COLO668 (cell line): Measurements from ENCODE around the gene MRPL34.

ENCODE experiments used
- DNase-seq: peaks from one replicate; lab custom pipeline; 2025; ENCODE audit not compliant: unreplicated experiment; lab: John Stamatoyannopoulos, UW

Gene MRPL34

GRCh38 chr19:17340302-17340870 is 34.7 kb downstream of the MRPL34 start:
- DNase-seq, result no peak

- DNase-seq, result no peak
Measured at GRCh38 chr19:17340871-17341357, 35.2 kb downstream of the MRPL34 start.

GRCh38 chr19:17341386-17341785 is 35.7 kb downstream of the MRPL34 start:
- no peak for DNase-seq

- no peak for DNase-seq
Measured at GRCh38 chr19:17341845-17342244, 36.2 kb downstream of the MRPL34 start.

- DNase-seq, result peak; percentile 62
Measured at GRCh38 chr19:17346109-17346671, 40.5 kb downstream of the MRPL34 start.

- DNase-seq, result no peak
Measured at GRCh38 chr19:17347361-17347760, 41.7 kb downstream of the MRPL34 start.

GRCh38 chr19:17347877-17348276 is 42.2 kb downstream of the MRPL34 start:
- DNase-seq, result no peak

- peak; percentile 26 for DNase-seq
Measured at GRCh38 chr19:17348700-17349099, 43.0 kb downstream of the MRPL34 start.

GRCh38 chr19:17351815-17352435 is 46.3 kb downstream of the MRPL34 start:
- peak; percentile 18 for DNase-seq

GRCh38 chr19:17352608-17353280 is 47.1 kb downstream of the MRPL34 start:
- DNase-seq, result no peak

- no peak for DNase-seq
Measured at GRCh38 chr19:17353386-17353785, 47.7 kb downstream of the MRPL34 start.
